HG02870 (cell line): ENCODE results near the gene ITGB5.

Experiments used
- ATAC-seq: cut with Tn5 transposase; IDR thresholded peaks from one replicate; pipeline ENCODE4 v1.9.1; 2021; ENCODE audit warnings: mild to moderate bottlenecking, moderate library complexity; ENCODE audit not compliant: unreplicated experiment

Gene ITGB5

GRCh38 chr3:124815781-124816180, 71.4 kb downstream of the ITGB5 start:
- ATAC-seq, result no peak

- ATAC-seq, result no peak
Measured at GRCh38 chr3:124814620-124815421, 72.3 kb downstream of the ITGB5 start.

GRCh38 chr3:124813541-124813940, 73.6 kb downstream of the ITGB5 start:
- ATAC-seq, result no peak

- no peak for ATAC-seq
Measured at GRCh38 chr3:124812291-124813265, 74.6 kb downstream of the ITGB5 start.

- no peak for ATAC-seq
Measured at GRCh38 chr3:124811436-124811835, 75.7 kb downstream of the ITGB5 start.

GRCh38 chr3:124810970-124811369, 76.2 kb downstream of the ITGB5 start:
- ATAC-seq, result no peak

- ATAC-seq, result no peak
Measured at GRCh38 chr3:124809039-124809438, 78.1 kb downstream of the ITGB5 start.

GRCh38 chr3:124805671-124806070, 81.5 kb downstream of the ITGB5 start:
- no peak for ATAC-seq

- no peak for ATAC-seq
Measured at GRCh38 chr3:124804875-124805274, 82.3 kb downstream of the ITGB5 start.

GRCh38 chr3:124802702-124803101, 84.5 kb downstream of the ITGB5 start:
- ATAC-seq, result no peak

- no peak for ATAC-seq
Measured at GRCh38 chr3:124802061-124802698, 85.0 kb downstream of the ITGB5 start.

GRCh38 chr3:124800511-124801258, 86.5 kb downstream of the ITGB5 start:
- ATAC-seq, result no peak

- no peak for ATAC-seq
Measured at GRCh38 chr3:124800076-124800475, 87.1 kb downstream of the ITGB5 start.

GRCh38 chr3:124799676-124800075, 87.5 kb downstream of the ITGB5 start:
- ATAC-seq, result no peak

- ATAC-seq, result no peak
Measured at GRCh38 chr3:124797426-124797945, 89.7 kb downstream of the ITGB5 start.

- ATAC-seq, result no peak
Measured at GRCh38 chr3:124796477-124796876, 90.7 kb downstream of the ITGB5 start.

- no peak for ATAC-seq
Measured at GRCh38 chr3:124793054-124793739, 94.0 kb downstream of the ITGB5 start.

GRCh38 chr3:124792341-124793040, 94.7 kb downstream of the ITGB5 start:
- no peak for ATAC-seq

GRCh38 chr3:124791639-124792151, 95.5 kb downstream of the ITGB5 start:
- no peak for ATAC-seq
